Activated T-helper 9 cell treated with anti-CD3 and anti-CD28 coated beads, Interleukin-2, amount 50 U/mL, for 16 hours (primary cell): ENCODE data around the gene GPR32.
"Not testable (repeated sequence)": the region's sequence is repeated elsewhere in the genome, so short reads cannot be mapped to it uniquely, and the experiment has no call there.

Experiments used
- DNase-seq: peaks from one replicate; pipeline ENCODE4 v3.0.0-alpha.2; 2020; ENCODE audit warnings: low read depth

The GPR32 gene

GRCh38 chr19:50780753-50781435 is 10.6 kb downstream of the GPR32 start:
- DNase-seq = no peak

- not testable (repeated sequence) for DNase-seq
These were observed 13.5 kb downstream of the GPR32 start for GRCh38 chr19:50783848-50784152.

DNA sequence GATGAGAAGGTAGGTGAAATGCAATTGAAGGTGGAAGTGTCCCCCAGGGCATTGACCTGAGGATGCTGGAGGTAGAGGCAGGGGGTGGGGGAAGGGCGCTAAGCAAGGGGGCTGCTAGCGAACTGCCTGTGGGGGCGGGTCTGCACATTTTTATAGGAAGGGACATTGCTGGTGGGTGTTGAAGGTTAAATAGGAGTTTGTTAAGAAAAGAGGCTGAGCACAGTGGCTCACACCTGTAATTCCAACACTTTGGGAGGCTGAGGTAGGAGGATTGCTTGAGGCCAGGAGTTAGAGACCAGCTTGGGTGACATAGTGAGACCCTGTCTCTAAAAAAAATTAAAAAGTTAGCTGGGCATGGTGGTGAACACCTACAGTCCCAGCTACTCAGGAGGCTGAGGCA is 14.4 kb downstream of the GPR32 start:
- DNase-seq = no peak

- no peak for DNase-seq
These were observed 15.1 kb downstream of the GPR32 start for GRCh38 chr19:50785329-50785728.

- DNase-seq = no peak
These were observed 20.1 kb downstream of the GPR32 start, which contains the start of gene ACP4 for GRCh38 chr19:50790396-50790795. Gene ACP4 (plus strand): TSS chr19:50790415. CDS start chr19:50790415, 0 bp downstream.

DNA sequence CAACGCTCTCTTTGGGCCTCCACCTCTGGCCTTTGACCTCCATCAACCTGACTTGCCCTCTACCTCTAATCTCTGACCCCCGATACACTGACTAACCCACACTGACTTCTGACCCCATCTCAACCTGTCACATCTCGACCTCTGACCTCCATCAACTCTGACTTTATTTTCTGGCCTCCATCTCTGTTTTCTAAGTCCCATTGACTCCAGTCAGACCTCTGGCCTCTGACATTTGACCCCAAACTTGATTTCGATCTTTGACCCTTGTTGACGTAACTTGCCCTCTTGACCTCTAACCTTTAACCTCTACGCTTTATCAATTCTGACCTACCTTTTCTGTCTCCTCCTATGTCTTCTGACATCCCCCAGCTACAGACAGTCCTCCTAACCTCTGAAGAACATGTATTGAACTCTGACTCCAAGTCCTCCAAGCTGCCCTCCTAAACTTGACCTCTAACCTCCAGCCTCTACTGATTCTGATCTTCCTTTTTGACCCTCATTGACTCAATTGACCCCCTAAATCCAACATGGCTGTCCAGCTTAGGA is 20.7 kb downstream of the GPR32 start:
- no peak for DNase-seq

GRCh38 chr19:50791594-50792271 is 21.5 kb downstream of the GPR32 start:
- no peak for DNase-seq

DNA sequence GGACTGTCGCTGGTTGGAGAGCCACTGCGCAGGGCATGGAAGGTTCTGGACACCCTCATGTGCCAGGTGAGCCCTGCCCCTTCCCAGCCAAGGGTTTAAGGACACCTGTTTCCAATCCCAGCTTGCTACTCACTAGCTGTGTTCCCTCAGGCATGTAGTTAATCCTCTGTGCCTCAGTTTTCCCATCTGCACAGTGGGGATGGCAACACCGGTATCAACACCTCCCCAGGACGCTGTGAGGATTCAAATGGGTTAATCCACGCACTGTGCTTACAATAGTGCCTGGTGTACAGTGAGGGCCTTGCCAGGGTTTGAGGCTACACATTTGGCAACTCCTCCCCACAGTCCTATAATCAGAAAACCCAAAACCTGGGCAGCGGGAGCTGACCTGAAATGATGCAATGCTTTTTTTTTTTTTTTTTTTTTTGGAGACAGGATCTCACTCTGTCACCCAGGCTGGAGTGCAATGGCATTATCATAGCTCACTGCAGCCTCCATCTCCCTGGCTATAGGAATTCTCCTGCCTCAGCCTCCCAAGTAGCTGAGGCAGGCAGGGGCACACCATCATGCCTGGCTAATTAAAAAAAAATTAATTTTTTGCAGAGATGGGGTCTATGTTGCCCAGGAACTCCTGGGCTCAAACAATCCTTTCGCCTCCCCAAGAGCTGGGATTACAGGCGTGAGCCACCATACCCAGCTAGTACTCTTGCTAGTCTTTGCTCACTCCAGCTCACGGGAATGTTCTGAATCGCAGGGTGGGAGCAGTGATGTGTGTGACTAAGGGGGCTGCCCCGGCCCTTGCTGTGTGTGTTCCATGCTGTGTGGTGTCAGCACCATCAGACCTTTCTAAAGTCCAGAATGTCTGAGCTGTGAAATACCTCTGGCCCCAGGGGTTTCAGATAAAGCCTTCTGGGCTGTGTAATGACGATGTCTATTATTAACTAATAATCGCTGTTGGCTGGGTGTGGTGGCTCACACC is 22.3 kb downstream of the GPR32 start:
- DNase-seq = no peak

DNA sequence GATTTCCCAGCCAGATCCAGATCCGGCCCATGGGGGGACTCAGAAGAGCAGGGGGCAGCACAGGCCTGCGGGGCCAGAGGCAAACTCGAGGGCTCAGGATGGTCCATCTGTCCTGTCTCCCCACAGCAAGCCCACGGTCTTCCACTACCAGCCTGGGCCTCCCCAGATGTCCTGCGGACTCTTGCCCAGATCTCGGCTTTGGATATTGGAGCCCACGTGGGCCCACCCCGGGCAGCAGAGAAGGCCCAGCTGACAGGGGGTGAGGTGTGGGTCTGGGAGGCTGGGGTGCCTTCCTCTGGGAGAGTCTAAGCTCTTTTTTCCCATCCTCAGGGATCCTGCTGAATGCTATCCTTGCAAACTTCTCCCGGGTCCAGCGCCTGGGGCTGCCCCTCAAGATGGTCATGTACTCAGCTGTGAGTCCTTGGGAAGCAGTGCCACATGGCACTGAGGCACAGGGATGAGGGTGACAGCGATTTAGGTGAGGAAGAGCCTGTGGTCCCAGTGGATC is 23.3 kb downstream of the GPR32 start:
- DNase-seq = no peak

DNA sequence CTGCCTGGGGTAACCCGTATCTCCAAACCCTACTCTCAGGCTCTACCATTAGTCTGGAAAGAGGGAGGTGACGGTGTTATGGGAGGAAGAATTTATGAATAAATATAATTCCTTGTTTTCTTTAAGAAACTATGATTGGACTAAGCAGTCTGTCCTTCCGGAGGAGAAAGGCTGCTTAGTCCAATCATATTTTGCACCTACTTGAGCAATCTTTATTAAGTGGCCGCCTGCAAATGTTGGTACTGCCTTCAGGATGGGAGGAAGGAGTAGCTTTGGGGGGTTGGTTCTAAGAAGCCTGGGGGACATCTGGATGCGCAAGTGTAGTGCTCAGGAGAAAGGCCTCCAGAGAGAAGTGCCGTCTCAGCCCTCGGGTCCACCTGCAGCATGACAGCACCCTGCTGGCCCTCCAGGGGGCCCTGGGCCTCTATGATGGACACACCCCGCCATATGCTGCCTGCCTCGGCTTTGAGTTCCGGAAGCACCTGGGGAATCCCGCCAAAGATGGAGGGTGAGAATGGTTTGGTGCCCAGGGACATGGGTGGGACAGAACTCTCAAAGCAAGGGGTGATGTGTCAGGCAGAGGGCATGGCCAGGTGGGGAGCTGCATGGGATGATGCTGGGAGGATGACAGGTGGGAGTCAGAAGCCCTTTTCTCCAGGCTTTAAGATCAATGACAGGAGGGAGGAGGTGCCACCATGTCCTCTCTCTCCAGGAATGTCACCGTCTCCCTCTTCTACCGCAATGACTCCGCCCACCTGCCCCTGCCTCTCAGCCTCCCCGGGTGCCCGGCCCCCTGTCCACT is 24.0 kb downstream of the GPR32 start:
- no peak for DNase-seq

DNA sequence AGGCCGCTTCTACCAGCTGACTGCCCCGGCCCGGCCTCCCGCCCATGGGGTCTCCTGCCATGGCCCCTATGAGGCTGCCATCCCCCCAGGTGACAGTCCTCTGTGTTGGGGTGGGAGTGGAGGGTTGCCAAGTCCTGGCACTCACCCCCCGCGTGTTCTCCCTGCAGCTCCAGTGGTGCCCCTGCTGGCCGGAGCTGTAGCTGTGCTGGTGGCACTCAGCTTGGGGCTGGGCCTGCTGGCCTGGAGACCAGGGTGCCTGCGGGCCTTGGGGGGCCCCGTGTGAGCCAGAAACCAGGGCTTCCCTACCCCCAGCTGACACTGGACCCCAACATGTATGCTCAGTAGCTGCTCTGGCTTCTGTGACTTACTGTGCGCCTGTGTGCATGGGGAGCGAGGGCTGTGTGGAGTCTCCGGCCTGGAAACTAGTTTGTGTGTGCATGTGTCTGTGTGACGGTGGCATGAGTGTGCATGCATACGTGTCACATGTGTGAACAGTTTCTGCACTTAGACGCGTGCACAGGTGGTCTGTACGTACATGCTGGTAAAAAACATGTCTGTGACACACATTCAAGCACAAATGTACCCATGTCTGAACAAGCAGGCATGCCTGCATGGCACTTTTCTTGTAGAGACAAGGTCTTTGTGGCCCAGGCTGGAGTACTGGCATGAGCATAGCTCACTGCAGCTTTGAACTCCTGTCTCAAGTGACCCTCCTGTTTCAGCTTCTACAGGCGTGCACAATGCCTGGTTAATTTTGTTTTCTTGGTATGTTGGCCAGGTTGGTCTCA is 24.8 kb downstream of the GPR32 start:
- no peak for DNase-seq

- no peak for DNase-seq
These were observed 25.4 kb downstream of the GPR32 start for GRCh38 chr19:50795664-50796073.

DNA sequence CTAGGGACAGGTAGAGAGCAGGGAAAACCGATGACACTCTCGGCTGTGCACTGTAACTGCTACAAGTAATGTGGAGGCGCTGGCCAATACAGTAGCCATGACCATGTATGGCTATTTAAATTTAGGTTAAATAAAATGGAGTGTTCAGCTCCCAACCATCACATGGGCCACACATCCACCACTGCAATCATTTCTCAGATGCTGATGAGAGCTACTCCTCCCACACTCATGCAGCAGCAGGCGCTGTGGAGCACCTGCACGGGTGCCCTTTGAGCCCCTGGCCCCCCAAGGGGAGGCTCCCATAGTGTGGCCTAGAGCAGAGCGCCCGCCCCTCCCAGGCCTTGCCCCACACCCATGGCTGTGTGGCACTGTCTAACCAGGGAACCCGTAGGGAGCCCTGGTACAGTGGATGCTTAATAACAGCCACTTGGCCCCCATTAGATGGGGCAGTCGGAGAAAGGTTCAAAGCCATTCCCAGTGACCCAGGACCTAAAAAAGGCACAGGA is 25.9 kb downstream of the GPR32 start:
- DNase-seq = no peak

- DNase-seq = no peak
These were observed 26.6 kb downstream of the GPR32 start for GRCh38 chr19:50796634-50797428.

- no peak for DNase-seq
These were observed 27.1 kb downstream of the GPR32 start for GRCh38 chr19:50797429-50797780.

DNA sequence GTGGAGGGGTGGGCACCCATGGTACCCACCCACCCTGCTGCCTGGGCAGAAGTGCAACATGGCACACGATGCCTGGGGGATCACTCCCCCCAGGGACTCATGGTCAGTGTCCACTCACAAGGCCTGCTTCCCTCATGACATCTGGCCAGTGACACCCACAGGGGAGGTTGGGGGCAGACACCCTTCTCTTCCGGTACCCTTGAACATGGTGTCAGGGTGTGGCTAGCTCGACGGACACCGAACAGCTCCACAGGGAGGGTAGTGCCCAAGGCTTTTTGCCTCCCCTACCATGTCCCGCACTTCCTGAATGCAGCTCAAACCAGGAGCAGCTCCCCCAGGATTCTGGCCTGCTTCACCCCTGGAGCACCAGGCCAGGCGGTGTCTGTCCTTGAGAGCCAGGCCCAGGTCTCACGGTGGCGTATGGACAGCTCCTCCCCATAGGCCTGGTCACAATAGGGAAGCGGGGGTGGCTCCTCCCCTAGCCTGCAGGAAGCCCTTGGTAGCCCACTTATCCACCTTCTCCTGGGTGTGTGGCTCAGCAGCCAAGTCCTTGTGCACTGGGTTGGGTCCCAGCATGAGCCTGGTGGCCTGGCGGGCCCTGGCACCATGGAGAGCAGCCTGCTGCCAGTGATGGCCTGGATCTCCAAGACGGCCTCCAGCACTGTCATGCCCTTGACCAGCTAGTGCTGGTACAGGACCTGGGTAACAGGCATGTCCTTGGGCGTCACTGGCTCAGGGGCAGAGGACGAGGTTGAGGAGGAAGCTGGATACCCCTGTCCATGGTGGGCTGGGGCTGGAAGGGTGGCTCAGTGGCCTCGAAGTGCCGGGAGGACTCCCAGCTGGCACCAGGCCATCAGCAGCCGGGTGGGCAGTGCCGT is 27.8 kb downstream of the GPR32 start:
- no peak for DNase-seq

DNA sequence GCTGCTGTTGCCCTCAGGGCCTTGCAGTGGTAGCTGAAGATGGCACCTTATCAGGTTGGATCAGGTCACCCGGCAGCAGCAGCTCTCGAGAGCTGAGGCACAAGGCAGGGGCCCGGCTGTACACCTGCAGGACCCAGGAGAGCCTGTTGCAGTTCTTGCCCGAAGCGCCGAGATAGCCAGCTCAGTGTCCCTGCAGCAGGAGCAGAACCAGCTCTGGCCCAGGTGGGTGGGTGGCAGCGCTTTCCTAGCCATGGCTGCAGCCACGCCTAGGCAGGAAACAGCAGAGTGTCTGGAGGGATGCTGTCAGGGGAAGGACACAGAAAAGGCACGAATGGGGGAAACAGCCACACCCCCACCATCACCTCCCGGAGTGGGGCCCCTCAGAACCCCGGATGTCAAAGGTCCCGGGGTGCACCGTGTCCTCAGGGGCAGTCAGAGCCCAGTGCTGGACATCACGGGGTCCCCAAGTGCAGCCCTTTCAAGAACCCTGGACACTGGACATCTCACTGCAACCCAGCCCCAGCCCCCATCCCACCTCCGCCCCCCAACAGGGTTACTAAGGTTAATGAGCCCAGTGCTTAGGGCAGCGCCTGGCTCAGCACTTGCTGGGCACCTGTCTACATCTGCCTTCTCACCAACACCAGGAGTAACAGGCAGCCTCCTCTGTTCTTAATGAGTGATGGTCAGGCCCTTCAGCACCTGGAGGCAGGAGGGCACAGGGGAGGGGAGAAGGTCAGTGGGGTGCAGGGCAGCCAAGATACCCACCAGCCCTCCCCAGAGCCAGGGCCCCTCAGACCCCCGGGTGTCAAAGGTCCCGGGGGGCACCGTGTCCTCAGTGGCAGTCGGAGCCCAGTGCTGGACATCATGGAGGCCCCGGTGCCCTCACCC is 28.6 kb downstream of the GPR32 start:
- no peak for DNase-seq

DNA sequence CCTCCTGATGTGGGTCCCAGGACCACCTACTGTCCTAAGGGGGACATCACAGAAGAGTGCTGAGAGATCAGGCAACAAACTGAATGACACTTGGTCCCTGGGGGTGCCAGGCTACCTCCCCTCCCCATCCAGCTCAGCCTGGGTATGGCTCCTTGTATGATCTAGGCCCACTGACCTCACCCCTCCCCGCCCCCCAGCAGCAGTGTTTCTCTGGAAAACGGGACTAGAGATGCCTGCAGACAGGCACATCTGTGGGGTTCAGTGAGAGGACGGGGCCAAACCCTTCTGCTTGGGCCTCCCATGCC is 29.2 kb downstream of the GPR32 start:
- DNase-seq = no peak
